GM12891 (cell line): Measurements from ENCODE around the gene APBA2.

ENCODE experiments used
- POLR2A ChIP-seq: IDR thresholded peaks from 2 replicates; pipeline ENCODE4 v1.6.1; 2011; ENCODE audit warnings: low read depth, low read length, control low read depth
- POU2F2 ChIP-seq: IDR thresholded peaks from 2 replicates; pipeline ENCODE4 v1.6.1; 2011; ENCODE audit warnings: low read depth, mild to moderate bottlenecking, control low read depth, low read length, moderate library complexity

- TF ChIP-seq POLR2A, result no peak
- TF ChIP-seq POU2F2, result no peak
Measured at GRCh38 chr15:29044503-29044901, 158.7 kb downstream of the APBA2 start.
